Measurements from ENCODE around the gene METTL16.
A peak's percentile ranks its signal among the peaks of the same experiment; 100 is the strongest.
"Not testable (repeated sequence)": the region's sequence is repeated elsewhere in the genome, so short reads cannot be mapped to it uniquely, and the experiment has no call there.

Gene METTL16

GRCh38 chr17:2445638-2446037, 66.0 kb downstream of the METTL16 start:
- DNase-seq: no peak

GRCh38 chr17:2444382-2444781, 67.3 kb downstream of the METTL16 start:
- no peak for DNase-seq

- DNase-seq: no peak
Observed at GRCh38 chr17:2442166-2442565, 69.5 kb downstream of the METTL16 start.

- no peak for DNase-seq
Observed at GRCh38 chr17:2440930-2441329, 70.8 kb downstream of the METTL16 start.

GRCh38 chr17:2439997-2440396, 71.7 kb downstream of the METTL16 start:
- not testable (repeated sequence) for DNase-seq

- no peak for DNase-seq
Observed at GRCh38 chr17:2438823-2439222, 72.9 kb downstream of the METTL16 start.

- DNase-seq: no peak
Observed at GRCh38 chr17:2436316-2436905, 75.3 kb downstream of the METTL16 start.

- DNase-seq: no peak
Observed at GRCh38 chr17:2435862-2436261, 75.8 kb downstream of the METTL16 start.

GRCh38 chr17:2435181-2435741, 76.4 kb downstream of the METTL16 start:
- no peak for DNase-seq

- no peak for DNase-seq
Observed at GRCh38 chr17:2433696-2434095, 78.0 kb downstream of the METTL16 start.

- DNase-seq: no peak
Observed at GRCh38 chr17:2427910-2428309, 83.8 kb downstream of the METTL16 start.

- DNase-seq: no peak
Observed at GRCh38 chr17:2427215-2427614, 84.5 kb downstream of the METTL16 start.

GRCh38 chr17:2423271-2423670, 88.4 kb downstream of the METTL16 start:
- no peak for DNase-seq

- no peak for DNase-seq
Observed at GRCh38 chr17:2421315-2422147, 90.2 kb downstream of the METTL16 start.

- no peak for DNase-seq
Observed at GRCh38 chr17:2420176-2420575, 91.5 kb downstream of the METTL16 start.

GRCh38 chr17:2419486-2419885, 92.2 kb downstream of the METTL16 start:
- DNase-seq: no peak

GRCh38 chr17:2418572-2418971, 93.1 kb downstream of the METTL16 start:
- no peak for DNase-seq

- DNase-seq: peak; percentile 68
Observed at GRCh38 chr17:2416010-2416734, 95.5 kb downstream of the METTL16 start.

GRCh38 chr17:2415081-2415480, 96.6 kb downstream of the METTL16 start:
- no peak for DNase-seq

GRCh38 chr17:2414446-2415064, 97.1 kb downstream of the METTL16 start:
- no peak for DNase-seq

- no peak for DNase-seq
Observed at GRCh38 chr17:2412561-2413021, 99.1 kb downstream of the METTL16 start.

GRCh38 chr17:2410951-2411350, 100.7 kb downstream of the METTL16 start:
- DNase-seq: no peak
